ENCODE measurements around the gene LKAAEAR1.
A peak's percentile ranks its signal among the peaks of the same experiment; 100 is the strongest.

LKAAEAR1 gene

DNA sequence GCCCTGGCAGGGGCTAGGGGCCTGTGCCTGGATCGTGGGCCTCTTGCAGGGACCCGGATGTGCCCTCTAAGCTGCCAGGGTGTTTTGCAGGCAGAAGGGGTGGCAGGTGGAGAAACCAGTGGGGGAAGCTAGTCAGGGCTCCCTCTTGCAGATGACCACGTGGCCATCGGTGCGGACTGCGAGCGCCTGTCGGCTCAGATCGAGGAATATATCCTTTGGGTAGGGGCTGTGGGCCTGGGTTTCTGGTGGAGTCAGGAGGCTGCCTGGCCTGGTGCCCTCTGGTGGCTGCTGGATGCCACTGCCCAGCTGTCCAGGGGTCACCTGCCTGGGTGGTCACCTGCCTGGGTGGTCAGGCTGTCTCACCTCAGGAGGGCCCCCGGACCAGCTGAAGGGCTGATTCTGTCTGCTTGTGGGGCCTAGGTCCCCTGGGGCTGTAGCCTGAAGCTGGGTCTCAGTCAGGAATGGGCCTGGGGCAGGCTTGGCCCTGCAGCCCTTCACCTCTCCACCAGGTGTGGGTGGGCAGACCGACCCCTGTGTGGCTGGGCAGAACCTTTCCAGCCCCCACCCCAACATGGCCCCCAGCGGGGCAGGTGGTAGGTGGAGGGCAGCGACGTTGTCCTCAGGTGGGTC lies 14.5 kb downstream of the LKAAEAR1 start:
- TF ChIP-seq, protein P1, sequence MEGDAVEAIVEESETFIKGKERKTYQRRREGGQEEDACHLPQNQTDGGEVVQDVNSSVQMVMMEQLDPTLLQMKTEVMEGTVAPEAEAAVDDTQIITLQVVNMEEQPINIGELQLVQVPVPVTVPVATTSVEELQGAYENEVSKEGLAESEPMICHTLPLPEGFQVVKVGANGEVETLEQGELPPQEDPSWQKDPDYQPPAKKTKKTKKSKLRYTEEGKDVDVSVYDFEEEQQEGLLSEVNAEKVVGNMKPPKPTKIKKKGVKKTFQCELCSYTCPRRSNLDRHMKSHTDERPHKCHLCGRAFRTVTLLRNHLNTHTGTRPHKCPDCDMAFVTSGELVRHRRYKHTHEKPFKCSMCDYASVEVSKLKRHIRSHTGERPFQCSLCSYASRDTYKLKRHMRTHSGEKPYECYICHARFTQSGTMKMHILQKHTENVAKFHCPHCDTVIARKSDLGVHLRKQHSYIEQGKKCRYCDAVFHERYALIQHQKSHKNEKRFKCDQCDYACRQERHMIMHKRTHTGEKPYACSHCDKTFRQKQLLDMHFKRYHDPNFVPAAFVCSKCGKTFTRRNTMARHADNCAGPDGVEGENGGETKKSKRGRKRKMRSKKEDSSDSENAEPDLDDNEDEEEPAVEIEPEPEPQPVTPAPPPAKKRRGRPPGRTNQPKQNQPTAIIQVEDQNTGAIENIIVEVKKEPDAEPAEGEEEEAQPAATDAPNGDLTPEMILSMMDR (IDR thresholded peaks at IDR 0.05; ENCODE audit: control insufficient read depth, insufficient read depth, low read depth, low read length, missing control alignments), result peak; percentile 77
- DNase-seq (ENCODE audit: low read depth), result no peak
- H3K4me3 ChIP-seq (ENCODE audit: control insufficient read depth, low read depth, low read length), result no peak overlapping the region

DNA sequence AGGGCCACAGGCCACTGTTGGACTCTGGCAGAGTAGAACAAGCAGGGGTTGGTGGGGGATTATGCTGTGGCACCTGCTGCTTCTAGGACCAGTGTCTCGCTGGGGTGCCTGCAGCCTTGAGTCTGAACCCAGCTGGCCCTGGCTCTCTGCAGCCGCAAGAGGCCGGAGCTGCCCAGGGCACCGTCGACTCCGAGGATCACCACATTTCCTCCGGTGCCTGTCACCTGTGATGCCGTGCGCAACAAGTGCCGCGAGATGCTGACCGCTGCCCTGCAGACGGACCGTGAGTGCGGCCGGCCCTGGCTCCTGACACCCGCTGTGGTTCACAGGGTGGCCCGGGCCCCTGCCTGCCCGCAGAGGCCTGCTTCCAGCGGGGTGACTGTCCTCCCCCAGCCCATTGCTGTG lies 15.0 kb downstream of the LKAAEAR1 start:
- H3K4me3 ChIP-seq (ENCODE audit: control insufficient read depth, low read depth, low read length), result no peak overlapping the region
- TF ChIP-seq, protein P1 (IDR thresholded peaks at IDR 0.05; ENCODE audit: control insufficient read depth, insufficient read depth, low read depth, low read length, missing control alignments), result no peak
- DNase-seq (ENCODE audit: low read depth), result no peak

DNA sequence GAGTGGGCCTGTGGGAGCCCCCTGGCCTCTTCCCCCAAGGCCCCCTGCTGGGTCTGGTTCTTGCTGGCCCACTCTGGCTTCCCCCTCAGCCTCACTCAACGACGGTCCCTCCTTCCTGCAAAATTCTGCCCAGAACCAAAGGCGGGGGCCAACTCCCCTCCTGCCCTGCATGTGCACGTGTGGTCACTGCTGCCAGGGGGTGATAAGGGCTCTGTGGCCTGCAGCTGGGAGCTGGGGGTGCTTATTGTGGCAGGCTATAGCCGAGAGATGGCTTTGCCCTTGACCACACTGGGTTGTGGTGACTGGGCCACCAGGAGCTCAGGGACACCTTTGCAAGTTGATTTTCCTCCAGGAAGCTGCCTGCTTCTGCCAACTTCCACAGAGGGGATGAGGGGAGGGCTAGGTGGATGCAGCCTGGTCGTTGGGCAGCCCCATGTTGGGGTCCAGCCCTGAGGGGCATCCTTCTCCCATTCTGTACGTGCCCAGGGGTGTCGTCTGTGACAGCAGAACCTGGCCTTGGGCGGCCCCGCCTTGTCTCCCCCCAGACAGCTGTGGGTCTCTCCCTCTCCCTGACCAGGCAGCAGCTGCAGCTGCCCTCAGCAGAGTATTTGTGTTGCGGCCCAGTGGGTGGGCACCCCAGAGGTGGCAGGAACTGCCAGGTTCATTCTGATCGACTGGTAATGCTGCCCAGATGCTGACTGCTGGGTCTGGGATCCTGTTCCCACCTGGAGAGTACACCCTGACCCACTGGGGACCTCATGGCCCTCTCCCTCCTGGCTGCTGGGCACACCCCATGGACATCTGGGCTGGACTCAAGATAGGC lies 15.6 kb downstream of the LKAAEAR1 start:
- no peak overlapping the region for H3K4me3 ChIP-seq (ENCODE audit: control insufficient read depth, low read depth, low read length)
- no peak for DNase-seq (ENCODE audit: low read depth)
- TF ChIP-seq, protein P1 (IDR thresholded peaks at IDR 0.05; ENCODE audit: control insufficient read depth, insufficient read depth, low read depth, low read length, missing control alignments), result no peak

DNA sequence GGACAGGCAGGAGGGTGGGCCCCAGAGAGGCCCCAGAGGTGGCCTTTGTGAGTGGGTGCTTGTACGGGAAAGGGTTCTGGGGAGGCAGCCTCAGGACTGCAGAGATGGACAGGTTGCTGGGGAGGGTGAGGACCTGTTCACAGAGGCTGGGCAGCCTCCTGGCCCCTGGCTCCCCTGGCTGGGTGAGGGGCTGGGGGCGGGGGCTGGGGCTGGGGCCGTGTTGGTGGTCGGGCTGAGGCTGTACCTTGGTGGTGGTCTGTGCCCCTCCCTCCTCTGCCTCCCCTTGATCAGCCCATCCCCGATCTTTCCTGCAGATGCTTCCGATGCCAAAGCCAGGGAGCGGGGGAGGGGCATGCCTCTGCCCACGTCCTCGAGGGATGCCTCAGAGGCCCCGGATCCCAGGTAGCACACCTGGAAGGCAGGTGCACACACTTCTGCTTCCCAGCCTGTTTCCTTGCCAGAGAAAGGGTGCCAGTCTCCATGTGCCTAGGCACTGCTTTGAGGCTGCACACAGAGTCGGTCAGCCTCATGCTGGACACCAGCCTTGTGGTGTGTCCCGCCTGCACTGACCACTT lies 16.4 kb downstream of the LKAAEAR1 start:
- TF ChIP-seq, protein P1 (IDR thresholded peaks at IDR 0.05; ENCODE audit: control insufficient read depth, insufficient read depth, low read depth, low read length, missing control alignments), result no peak
- no peak for DNase-seq (ENCODE audit: low read depth)
- H3K4me3 ChIP-seq (ENCODE audit: control insufficient read depth, low read depth, low read length), result no peak overlapping the region

DNA sequence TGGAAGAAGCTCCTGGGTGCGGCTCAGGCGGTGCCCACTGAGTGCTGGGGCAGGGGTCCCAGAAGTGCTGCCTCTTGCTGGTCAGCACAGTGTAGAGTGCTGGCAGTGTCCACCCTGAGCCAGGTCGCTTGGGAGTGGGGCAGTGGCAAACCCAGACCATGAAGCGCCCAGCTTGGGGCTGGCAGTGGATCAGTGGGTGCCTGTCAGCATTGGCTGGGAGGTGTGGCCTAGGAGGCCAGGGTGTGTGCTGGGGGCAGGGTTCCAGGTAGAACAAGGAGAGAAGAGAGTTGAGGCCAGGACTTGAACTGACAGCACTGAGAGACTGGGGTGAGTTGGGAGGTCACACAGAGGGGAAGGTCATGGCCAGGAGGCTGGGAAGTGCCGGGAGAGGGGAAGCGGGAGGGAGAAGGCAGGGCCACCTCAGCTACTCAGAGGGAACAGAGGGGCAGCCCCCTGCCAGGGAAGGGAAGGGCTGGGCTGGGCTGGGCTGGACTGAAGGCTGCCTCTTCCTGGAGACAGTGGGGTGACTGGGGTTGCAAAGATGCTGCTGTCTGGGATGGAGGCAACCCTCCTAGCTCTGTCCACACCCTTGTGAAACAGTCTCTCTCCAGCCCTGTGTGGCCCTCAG lies 17.1 kb downstream of the LKAAEAR1 start:
- DNase-seq (ENCODE audit: low read depth), result no peak
- TF ChIP-seq, protein P1 (IDR thresholded peaks at IDR 0.05; ENCODE audit: control insufficient read depth, insufficient read depth, low read depth, low read length, missing control alignments), result no peak
- no peak overlapping the region for H3K4me3 ChIP-seq (ENCODE audit: control insufficient read depth, low read depth, low read length)

DNA sequence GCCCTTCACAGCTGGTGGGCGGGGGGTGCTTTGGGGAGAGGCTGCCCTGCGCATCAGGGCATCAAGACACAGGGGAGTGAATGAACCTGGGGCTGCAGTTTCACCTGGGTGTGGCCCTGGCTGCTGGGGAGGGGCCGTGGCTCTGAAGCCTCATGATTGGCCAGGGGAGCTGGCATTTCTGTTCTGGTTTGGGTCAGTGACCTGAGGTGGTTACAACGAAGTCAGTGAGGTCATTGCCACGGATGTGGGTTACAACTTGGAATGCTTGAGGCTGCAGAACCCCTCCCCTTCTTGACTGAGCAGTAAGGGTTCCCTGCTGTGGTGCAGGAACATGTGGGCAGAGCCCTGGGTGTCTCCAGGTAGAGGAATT lies 18.2 kb downstream of the LKAAEAR1 start:
- TF ChIP-seq, protein P1 (IDR thresholded peaks at IDR 0.05; ENCODE audit: control insufficient read depth, insufficient read depth, low read depth, low read length, missing control alignments), result no peak
- no peak overlapping the region for H3K4me3 ChIP-seq (ENCODE audit: control insufficient read depth, low read depth, low read length)
- DNase-seq (ENCODE audit: low read depth), result peak; percentile 37
